ENCODE data around the gene OXTR. TPM values are rescaled to one million over a fixed set of nuclear protein-coding genes. Genes with fewer than 3 reads are reported as not detected.

Gene OXTR
- total RNA-seq, 4 donors from 2014 or later: 0.27 to 4.2 (median 0.49) TPM; not detected in 1

- no peak overlapping the region for H3K27ac ChIP-seq
- no peak for TF ChIP-seq CTCF (IDR thresholded peaks at IDR 0.05)
- no peaks in the 10 kb centered on the region for H3K36me3 ChIP-seq
- no peak for ATAC-seq
- H3K4me1 ChIP-seq: no peaks in the 10 kb centered on the region
- WGBS, 2 donors (ENCODE audit: low coverage in 1 of 2): 93% methylated on average over 2 of the region's 2 CpGs; no CpG with 5 or more reads in 1 of the 2 donors
- H3K9me3 ChIP-seq: peaks cover 0 to 30% (median 0%) of the 10 kb centered on the region in 3 donors
- no peaks in the 10 kb centered on the region for H3K27me3 ChIP-seq
- no peak overlapping the region for H3K4me3 ChIP-seq
Observed at GRCh38 chr3:8790529-8790928, 21.1 kb upstream of the OXTR start.

DNA sequence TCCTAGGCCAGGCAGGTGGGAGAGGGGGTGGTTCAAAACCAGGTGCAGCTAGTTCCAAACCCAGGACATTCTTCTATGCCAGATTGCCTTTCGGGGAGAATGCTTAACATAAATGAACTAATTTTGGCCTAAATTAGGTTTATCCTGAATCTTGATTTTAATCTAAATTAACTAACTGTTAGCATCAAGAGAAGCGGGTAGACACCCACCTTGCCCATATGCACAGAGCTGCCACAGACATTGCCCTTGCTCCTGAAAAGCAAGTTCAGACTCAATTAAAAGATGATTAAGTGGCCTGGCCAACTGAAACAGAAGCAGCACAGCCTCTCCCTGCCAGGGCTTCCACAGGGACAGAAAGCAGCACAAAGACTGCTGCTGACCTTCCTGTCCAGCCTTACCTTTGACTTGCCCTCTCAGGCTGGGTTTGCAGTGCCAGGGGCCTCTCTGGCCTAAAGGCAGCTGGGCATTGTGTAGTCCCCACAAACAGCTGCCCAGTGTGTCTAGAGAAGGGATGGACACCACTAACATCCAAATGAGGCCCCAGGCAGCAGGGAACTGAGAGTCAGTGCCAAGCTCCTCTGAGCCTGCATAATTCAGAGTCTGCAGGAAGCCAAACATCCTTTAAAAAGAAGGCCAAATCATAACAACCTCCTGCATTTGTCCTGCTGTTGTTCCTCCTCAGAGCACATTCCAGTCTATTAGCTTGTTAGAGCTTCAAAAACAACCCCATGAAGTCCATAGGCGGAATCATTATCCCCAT, 15.4 kb upstream of the OXTR start:
- Histone ChIP-seq H3K27me3 (no peaks in the 10 kb centered on the region), H3K27ac (no peak overlapping the region), H3K9me3 (peaks cover 0 to 14% (median 0%) of the 10 kb centered on the region in 3 donors), H3K36me3 (no peaks in the 10 kb centered on the region), H3K4me3 (no peak overlapping the region), H3K4me1 (no peaks in the 10 kb centered on the region)
- TF ChIP-seq CTCF (IDR thresholded peaks at IDR 0.05) (no peak), POLR2A (IDR thresholded peaks at IDR 0.05) (no peak), EP300 (IDR thresholded peaks at IDR 0.05) (no peak), POLR2AphosphoS5 (IDR thresholded peaks at IDR 0.05) (no peak)
- ATAC-seq: no peak
- 81% methylated on average over 3 of the region's 3 CpGs; no CpG with 5 or more reads in 1 of the 2 donors for WGBS, 2 donors (ENCODE audit: low coverage in 1 of 2)

GRCh38 chr3:8780279-8780678, 10.9 kb upstream of the OXTR start:
- Histone ChIP-seq H3K4me3 (no peak overlapping the region), H3K4me1 (no peaks in the 10 kb centered on the region), H3K36me3 (no peaks in the 10 kb centered on the region), H3K9me3 (no peaks in the 10 kb centered on the region), H3K27me3 (peaks cover 14% of the 10 kb centered on the region), H3K27ac (no peak overlapping the region)
- ATAC-seq: no peak
- TF ChIP-seq POLR2A (IDR thresholded peaks at IDR 0.05) (no peak), POLR2AphosphoS5 (IDR thresholded peaks at IDR 0.05) (no peak), CTCF (IDR thresholded peaks at IDR 0.05) (no peak), EP300 (IDR thresholded peaks at IDR 0.05) (no peak)

DNA sequence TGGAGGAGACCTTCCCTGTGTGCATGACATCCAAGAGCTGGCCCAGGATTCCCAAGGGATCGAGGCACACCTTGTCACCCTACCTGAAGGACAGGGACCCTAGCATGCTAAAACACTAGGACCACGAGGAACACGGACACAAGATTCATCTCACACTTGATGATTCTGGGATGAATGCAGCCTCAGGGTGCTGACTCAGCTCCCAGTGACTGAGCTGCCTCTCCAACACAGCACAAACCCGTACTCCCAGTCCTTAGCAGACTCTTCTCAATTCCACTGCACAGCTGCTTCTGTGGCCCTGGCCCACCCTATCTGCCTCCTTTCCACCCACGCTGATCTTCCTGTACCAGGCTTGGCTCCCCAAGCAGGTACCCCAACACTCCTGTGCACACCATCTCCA, 9.1 kb upstream of the OXTR start:
- Histone ChIP-seq H3K4me3 (no peak overlapping the region), H3K9me3 (no peaks in the 10 kb centered on the region), H3K27me3 (peaks cover 22% of the 10 kb centered on the region), H3K36me3 (no peaks in the 10 kb centered on the region), H3K27ac (no peak overlapping the region), H3K4me1 (peaks cover 0 to 3% (median 0%) of the 10 kb centered on the region in 3 donors)
- TF ChIP-seq EP300 (IDR thresholded peaks at IDR 0.05) (no peak), POLR2A (IDR thresholded peaks at IDR 0.05) (no peak), CTCF (IDR thresholded peaks at IDR 0.05) (no peak), POLR2AphosphoS5 (IDR thresholded peaks at IDR 0.05) (no peak)
- no peak for ATAC-seq
- 92 to 96% methylated on average over 2 to 4 of the region's 5 CpGs for WGBS, 2 donors (ENCODE audit: low coverage in 1 of 2)

GRCh38 chr3:8777978-8778267, 8.5 kb upstream of the OXTR start:
- no peak for ATAC-seq
- Histone ChIP-seq H3K27ac (no peak overlapping the region), H3K9me3 (no peaks in the 10 kb centered on the region), H3K4me1 (peaks cover 0 to 3% (median 0%) of the 10 kb centered on the region in 3 donors), H3K4me3 (no peak overlapping the region), H3K36me3 (no peaks in the 10 kb centered on the region), H3K27me3 (peaks cover 22% of the 10 kb centered on the region)
- no CpG with 5 or more reads among the region's 5 CpGs for WGBS, 2 donors (ENCODE audit: low coverage in 1 of 2)
- TF ChIP-seq POLR2AphosphoS5 (IDR thresholded peaks at IDR 0.05) (no peak), POLR2A (IDR thresholded peaks at IDR 0.05) (no peak), EP300 (IDR thresholded peaks at IDR 0.05) (no peak), CTCF (IDR thresholded peaks at IDR 0.05) (no peak)

Data from gastroesophageal sphincter (tissue), 4 donors.